Measurements from ENCODE around the gene SEL1L3.
A peak's percentile ranks its signal among the peaks of the same experiment; 100 is the strongest.

The SEL1L3 gene

GRCh38 chr4:25845841-25846653, 16.7 kb downstream of the SEL1L3 start:
- no peaks in the 10 kb centered on the region for H3K9me3 ChIP-seq (ENCODE audit: control insufficient read depth, low read length)
- TF ChIP-seq, protein P1, sequence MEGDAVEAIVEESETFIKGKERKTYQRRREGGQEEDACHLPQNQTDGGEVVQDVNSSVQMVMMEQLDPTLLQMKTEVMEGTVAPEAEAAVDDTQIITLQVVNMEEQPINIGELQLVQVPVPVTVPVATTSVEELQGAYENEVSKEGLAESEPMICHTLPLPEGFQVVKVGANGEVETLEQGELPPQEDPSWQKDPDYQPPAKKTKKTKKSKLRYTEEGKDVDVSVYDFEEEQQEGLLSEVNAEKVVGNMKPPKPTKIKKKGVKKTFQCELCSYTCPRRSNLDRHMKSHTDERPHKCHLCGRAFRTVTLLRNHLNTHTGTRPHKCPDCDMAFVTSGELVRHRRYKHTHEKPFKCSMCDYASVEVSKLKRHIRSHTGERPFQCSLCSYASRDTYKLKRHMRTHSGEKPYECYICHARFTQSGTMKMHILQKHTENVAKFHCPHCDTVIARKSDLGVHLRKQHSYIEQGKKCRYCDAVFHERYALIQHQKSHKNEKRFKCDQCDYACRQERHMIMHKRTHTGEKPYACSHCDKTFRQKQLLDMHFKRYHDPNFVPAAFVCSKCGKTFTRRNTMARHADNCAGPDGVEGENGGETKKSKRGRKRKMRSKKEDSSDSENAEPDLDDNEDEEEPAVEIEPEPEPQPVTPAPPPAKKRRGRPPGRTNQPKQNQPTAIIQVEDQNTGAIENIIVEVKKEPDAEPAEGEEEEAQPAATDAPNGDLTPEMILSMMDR (IDR thresholded peaks at IDR 0.05), result no peak
- no peak overlapping the region for H3K9ac ChIP-seq
- no peak overlapping the region for H3K4me3 ChIP-seq (ENCODE audit: low read depth, low read length)
- peaks cover 16% of the 10 kb centered on the region for H3K79me2 ChIP-seq
- no peaks in the 10 kb centered on the region for H3K4me1 ChIP-seq
- H3K4me2 ChIP-seq (ENCODE audit: low read length), result no peak overlapping the region
- H2AFZ ChIP-seq, result no peak overlapping the region
- no peaks in the 10 kb centered on the region for H3K36me3 ChIP-seq (ENCODE audit: control insufficient read depth, insufficient read depth, low read length)
- no peaks in the 10 kb centered on the region for H3K27me3 ChIP-seq (ENCODE audit: control insufficient read depth, insufficient read depth, low read length)
- no peak overlapping the region for H3K27ac ChIP-seq

DNA sequence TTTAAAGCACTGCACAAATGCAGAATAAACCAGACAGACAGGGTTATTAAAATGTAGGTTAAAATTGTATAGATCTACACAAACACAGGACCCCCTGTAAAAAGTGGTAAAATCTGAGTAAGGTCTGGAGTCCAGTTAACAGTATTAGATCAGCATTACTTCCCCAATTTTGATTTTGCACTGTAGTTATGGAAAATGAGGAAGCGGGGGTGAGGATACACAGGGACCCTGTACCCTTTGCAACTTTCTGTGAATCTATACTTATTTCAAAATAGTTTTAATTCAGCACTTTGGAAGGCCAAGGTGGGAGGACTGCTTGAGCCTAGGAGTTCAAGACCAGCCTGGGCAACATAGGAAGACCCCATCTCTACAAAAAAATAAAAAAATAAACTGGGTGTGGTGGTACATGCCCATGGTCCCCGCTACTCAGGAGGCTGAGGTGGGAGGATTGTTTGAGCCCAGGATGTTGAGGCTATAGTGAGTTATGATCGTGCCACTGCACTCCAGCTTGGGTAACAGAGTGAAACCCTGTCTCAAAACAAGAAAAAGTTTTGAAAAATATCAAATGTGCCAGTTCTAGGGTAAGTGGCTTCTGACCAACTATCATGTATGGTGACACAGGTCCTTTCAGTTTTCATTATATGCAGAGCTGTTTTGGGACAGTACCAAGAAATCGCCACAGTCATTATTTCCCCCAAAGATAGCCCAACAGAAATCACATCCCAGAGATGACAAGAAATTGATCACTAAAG, 17.7 kb downstream of the SEL1L3 start:
- Histone ChIP-seq H3K79me2 (peaks cover 16% of the 10 kb centered on the region), H3K4me1 (no peaks in the 10 kb centered on the region), H3K27me3 (ENCODE audit: control insufficient read depth, insufficient read depth, low read length) (no peaks in the 10 kb centered on the region), H3K9ac (no peak overlapping the region), H3K27ac (no peak overlapping the region), H3K4me3 (ENCODE audit: low read depth, low read length) (no peak overlapping the region), H2AFZ (no peak overlapping the region), H3K36me3 (ENCODE audit: control insufficient read depth, insufficient read depth, low read length) (no peaks in the 10 kb centered on the region), H3K9me3 (ENCODE audit: control insufficient read depth, low read length) (no peaks in the 10 kb centered on the region), H3K4me2 (ENCODE audit: low read length) (no peak overlapping the region)
- TF ChIP-seq, protein P1 (IDR thresholded peaks at IDR 0.05), result no peak

GRCh38 chr4:25843340-25844097, 19.3 kb downstream of the SEL1L3 start:
- Histone ChIP-seq H3K4me1 (no peaks in the 10 kb centered on the region), H3K27me3 (ENCODE audit: control insufficient read depth, insufficient read depth, low read length) (no peaks in the 10 kb centered on the region), H3K79me2 (peaks cover 10% of the 10 kb centered on the region), H3K4me3 (ENCODE audit: low read depth, low read length) (no peak overlapping the region), H3K9ac (no peak overlapping the region), H3K36me3 (ENCODE audit: control insufficient read depth, insufficient read depth, low read length) (no peaks in the 10 kb centered on the region), H2AFZ (peak overlapping the region; percentile 17), H3K9me3 (ENCODE audit: control insufficient read depth, low read length) (no peaks in the 10 kb centered on the region), H3K27ac (no peak overlapping the region), H3K4me2 (ENCODE audit: low read length) (no peak overlapping the region)
- TF ChIP-seq, protein P1 (IDR thresholded peaks at IDR 0.05), result no peak

- Histone ChIP-seq H3K4me1 (no peaks in the 10 kb centered on the region), H3K4me2 (ENCODE audit: low read length) (no peak overlapping the region), H3K27ac (no peak overlapping the region), H2AFZ (no peak overlapping the region), H3K9ac (no peak overlapping the region), H3K9me3 (ENCODE audit: control insufficient read depth, low read length) (no peaks in the 10 kb centered on the region), H3K79me2 (peaks cover 10% of the 10 kb centered on the region), H3K4me3 (ENCODE audit: low read depth, low read length) (no peak overlapping the region), H3K36me3 (ENCODE audit: control insufficient read depth, insufficient read depth, low read length) (no peaks in the 10 kb centered on the region), H3K27me3 (ENCODE audit: control insufficient read depth, insufficient read depth, low read length) (no peaks in the 10 kb centered on the region)
- TF ChIP-seq, protein P1 (IDR thresholded peaks at IDR 0.05), result peak; percentile 23
Observed at GRCh38 chr4:25842229-25842845, 20.5 kb downstream of the SEL1L3 start.
